HEK293 (cell line): Measurements from ENCODE around the gene CDIPT.

Source experiments
- CTCF ChIA-PET: fragments of 350-600 bp; formaldehyde crosslinking; extraction: SDS; loops from one replicate; lab custom pipeline; 2021; ENCODE audit warnings: antibody characterized with exemption; lab: Yijun Ruan, JAX
- POLR2A ChIA-PET: fragments of 300-600 bp; formaldehyde crosslinking; extraction: SDS; loops from one replicate; lab custom pipeline; 2020; ENCODE audit warnings: antibody characterized with exemption, inconsistent platforms; lab: Yijun Ruan, JAX
- H3K27ac ChIP-seq: fragments of 200-500 bp; sonication (Bioruptor generic); 2 replicates; pipeline ENCODE4 v1.5.1; 2014; ENCODE audit warnings: low read depth, low read length, control low read depth, inconsistent platforms; ENCODE audit errors: extremely low read depth
- H3K36me3 ChIP-seq, 2 experiments: fragments of 200-500 bp in 1 of 2; sonication (Bioruptor generic) in 1 of 2; 1 replicate in 1 of 2; 2 replicates in 1 of 2; pipeline ENCODE4 v1.5.1; 2014 to 2017; ENCODE audit warnings: inconsistent platforms in 2 of 2, low read length in 2 of 2; ENCODE audit not compliant: control insufficient read depth in 2 of 2, insufficient read depth in 1 of 2
- H3K4me1 ChIP-seq: fragments of 200-500 bp; sonication (Bioruptor generic); 2 replicates; pipeline ENCODE4 v1.5.1; 2014; ENCODE audit warnings: mild to moderate bottlenecking, low read length, inconsistent platforms; ENCODE audit not compliant: control insufficient read depth, insufficient read depth
- H3K4me3 ChIP-seq: 2 replicates; pipeline ENCODE4 v1.5.1; 2011; ENCODE audit warnings: low read depth, mild to moderate bottlenecking, control low read depth, low read length, moderate library complexity
- H3K9me3 ChIP-seq: fragments of 200-500 bp; sonication (Bioruptor generic); 2 replicates; pipeline ENCODE4 v1.5.1; 2014; ENCODE audit warnings: low read depth, low read length, inconsistent platforms; ENCODE audit not compliant: control insufficient read depth, insufficient read depth
- GLI2 ChIP-seq: fragments of 450-650 bp; formaldehyde crosslinking; IDR thresholded peaks from 2 replicates; pipeline ENCODE4; 2017; ENCODE audit warnings: missing biosample characterization, missing genetic modification characterization, low read depth, borderline replicate concordance
- IKZF3 ChIP-seq: fragments of 450-650 bp; IDR thresholded peaks from 2 replicates; pipeline ENCODE4 v1.5.0; 2018; ENCODE audit warnings: missing biosample characterization, mild to moderate bottlenecking, missing genetic modification characterization, moderate library complexity
- KLF7 ChIP-seq: fragments of 450-650 bp; formaldehyde crosslinking; IDR thresholded peaks from 2 replicates; pipeline ENCODE4 v1.5.1; 2016; ENCODE audit warnings: missing biosample characterization, missing genetic modification characterization, borderline replicate concordance
- PRDM1 ChIP-seq: fragments of 450-650 bp; formaldehyde crosslinking; IDR thresholded peaks from 2 replicates; pipeline ENCODE4; 2016; ENCODE audit warnings: missing biosample characterization, missing genetic modification characterization
- REPIN1 ChIP-seq: fragments of 450-650 bp; formaldehyde crosslinking; IDR thresholded peaks from 2 replicates; pipeline ENCODE4 v1.5.1; 2017; ENCODE audit warnings: missing biosample characterization, missing genetic modification characterization, low read depth
- ZFP41 ChIP-seq: fragments of 450-650 bp; formaldehyde crosslinking; IDR thresholded peaks from 2 replicates; pipeline ENCODE4 v1.5.1; 2016; ENCODE audit warnings: missing biosample characterization, missing genetic modification characterization, borderline replicate concordance
- ZFP69B ChIP-seq: fragments of 450-650 bp; formaldehyde crosslinking; IDR thresholded peaks from 2 replicates; pipeline ENCODE4 v1.5.1; 2016; ENCODE audit warnings: missing biosample characterization, missing genetic modification characterization
- ZIC2 ChIP-seq: fragments of 450-650 bp; formaldehyde crosslinking; IDR thresholded peaks from 2 replicates; pipeline ENCODE4 v1.5.1; 2016; ENCODE audit warnings: missing biosample characterization, missing genetic modification characterization
- ZNF157 ChIP-seq: fragments of 450-650 bp; formaldehyde crosslinking; IDR thresholded peaks from 2 replicates; pipeline ENCODE4 v1.5.1; 2016; ENCODE audit warnings: missing biosample characterization, missing genetic modification characterization
- ZNF416 ChIP-seq: fragments of 450-650 bp; formaldehyde crosslinking; IDR thresholded peaks from 2 replicates; pipeline ENCODE4 v1.5.1; 2016; ENCODE audit warnings: missing biosample characterization, missing genetic modification characterization
- ZNF600 ChIP-seq: fragments of 450-650 bp; formaldehyde crosslinking; IDR thresholded peaks from 2 replicates; pipeline ENCODE4 v1.5.1; 2016; ENCODE audit warnings: missing biosample characterization, missing genetic modification characterization
- ZNF629 ChIP-seq: fragments of 450-650 bp; formaldehyde crosslinking; IDR thresholded peaks from 2 replicates; pipeline ENCODE4 v1.5.1; 2017; ENCODE audit warnings: missing biosample characterization, missing genetic modification characterization
- ZNF768 ChIP-seq: fragments of 450-650 bp; formaldehyde crosslinking; IDR thresholded peaks from 2 replicates; pipeline ENCODE4 v1.5.1; 2018; ENCODE audit warnings: missing biosample characterization, mild to moderate bottlenecking, missing genetic modification characterization
- ZNF792 ChIP-seq: fragments of 450-650 bp; formaldehyde crosslinking; IDR thresholded peaks from 2 replicates; pipeline ENCODE4 v1.5.1; 2016; ENCODE audit warnings: missing biosample characterization, missing genetic modification characterization
- TF ChIP-seq, protein P1 (sequence below): fragments of 450-650 bp; formaldehyde crosslinking; IDR thresholded peaks from 2 replicates; pipeline ENCODE4 v1.5.1; 2016; ENCODE audit warnings: missing biosample characterization, missing genetic modification characterization
- TF ChIP-seq, protein P2 (sequence below): fragments of 450-650 bp; formaldehyde crosslinking; IDR thresholded peaks from 2 replicates; pipeline ENCODE4 v1.5.1; 2016; ENCODE audit warnings: missing biosample characterization, missing genetic modification characterization
- TF ChIP-seq, protein P3 (sequence below): fragments of 450-650 bp; formaldehyde crosslinking; IDR thresholded peaks from 2 replicates; pipeline ENCODE4 v1.5.1; 2016; ENCODE audit warnings: missing biosample characterization, missing genetic modification characterization
- TF ChIP-seq, protein P4 (sequence below): fragments of 450-650 bp; formaldehyde crosslinking; IDR thresholded peaks from 2 replicates; pipeline ENCODE4 v1.5.1; 2016; ENCODE audit warnings: missing biosample characterization, missing genetic modification characterization, low read depth
- TF ChIP-seq, protein P5 (sequence below): fragments of 450-650 bp; formaldehyde crosslinking; IDR thresholded peaks from 2 replicates; pipeline ENCODE4 v1.5.1; 2016; ENCODE audit warnings: missing biosample characterization, missing genetic modification characterization
- TF ChIP-seq, protein P6 (sequence below): fragments of 450-650 bp; formaldehyde crosslinking; IDR thresholded peaks from 2 replicates; pipeline ENCODE4 v1.5.1; 2016; ENCODE audit warnings: missing biosample characterization, missing genetic modification characterization

The CDIPT gene

DNA sequence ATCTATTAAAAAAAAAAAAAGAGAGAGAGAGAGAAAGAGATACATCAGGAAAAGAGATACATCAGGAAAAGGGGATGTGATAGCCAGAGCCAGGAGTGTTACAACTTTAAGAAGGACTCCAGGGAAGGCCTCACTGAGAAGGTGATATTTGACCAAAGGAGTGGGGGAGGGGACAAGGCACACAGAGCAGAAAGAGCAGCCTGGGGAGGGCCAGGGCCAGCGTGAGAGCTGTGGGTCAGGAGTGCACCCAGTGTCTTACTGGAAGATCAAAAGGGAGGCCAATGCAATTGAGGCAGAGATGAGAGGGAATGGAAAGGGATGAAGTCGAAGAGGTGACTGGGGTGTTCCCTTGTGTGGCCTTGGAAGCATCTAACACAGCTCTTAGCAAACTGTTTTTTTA is 44.9 kb upstream of the CDIPT start (continued):
- TF ChIP-seq, protein P1, sequence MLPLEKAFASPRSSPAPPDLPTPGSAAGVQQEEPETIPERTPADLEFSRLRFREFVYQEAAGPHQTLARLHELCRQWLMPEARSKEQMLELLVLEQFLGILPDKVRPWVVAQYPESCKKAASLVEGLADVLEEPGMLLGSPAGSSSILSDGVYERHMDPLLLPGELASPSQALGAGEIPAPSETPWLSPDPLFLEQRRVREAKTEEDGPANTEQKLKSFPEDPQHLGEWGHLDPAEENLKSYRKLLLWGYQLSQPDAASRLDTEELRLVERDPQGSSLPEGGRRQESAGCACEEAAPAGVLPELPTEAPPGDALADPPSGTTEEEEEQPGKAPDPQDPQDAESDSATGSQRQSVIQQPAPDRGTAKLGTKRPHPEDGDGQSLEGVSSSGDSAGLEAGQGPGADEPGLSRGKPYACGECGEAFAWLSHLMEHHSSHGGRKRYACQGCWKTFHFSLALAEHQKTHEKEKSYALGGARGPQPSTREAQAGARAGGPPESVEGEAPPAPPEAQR (tag by site-specific recombination) = no peak
- TF ChIP-seq, protein P2, sequence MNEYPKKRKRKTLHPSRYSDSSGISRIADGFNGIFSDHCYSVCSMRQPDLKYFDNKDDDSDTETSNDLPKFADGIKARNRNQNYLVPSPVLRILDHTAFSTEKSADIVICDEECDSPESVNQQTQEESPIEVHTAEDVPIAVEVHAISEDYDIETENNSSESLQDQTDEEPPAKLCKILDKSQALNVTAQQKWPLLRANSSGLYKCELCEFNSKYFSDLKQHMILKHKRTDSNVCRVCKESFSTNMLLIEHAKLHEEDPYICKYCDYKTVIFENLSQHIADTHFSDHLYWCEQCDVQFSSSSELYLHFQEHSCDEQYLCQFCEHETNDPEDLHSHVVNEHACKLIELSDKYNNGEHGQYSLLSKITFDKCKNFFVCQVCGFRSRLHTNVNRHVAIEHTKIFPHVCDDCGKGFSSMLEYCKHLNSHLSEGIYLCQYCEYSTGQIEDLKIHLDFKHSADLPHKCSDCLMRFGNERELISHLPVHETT = no peak
- no peak for TF ChIP-seq GLI2 (tag by site-specific recombination)

DNA sequence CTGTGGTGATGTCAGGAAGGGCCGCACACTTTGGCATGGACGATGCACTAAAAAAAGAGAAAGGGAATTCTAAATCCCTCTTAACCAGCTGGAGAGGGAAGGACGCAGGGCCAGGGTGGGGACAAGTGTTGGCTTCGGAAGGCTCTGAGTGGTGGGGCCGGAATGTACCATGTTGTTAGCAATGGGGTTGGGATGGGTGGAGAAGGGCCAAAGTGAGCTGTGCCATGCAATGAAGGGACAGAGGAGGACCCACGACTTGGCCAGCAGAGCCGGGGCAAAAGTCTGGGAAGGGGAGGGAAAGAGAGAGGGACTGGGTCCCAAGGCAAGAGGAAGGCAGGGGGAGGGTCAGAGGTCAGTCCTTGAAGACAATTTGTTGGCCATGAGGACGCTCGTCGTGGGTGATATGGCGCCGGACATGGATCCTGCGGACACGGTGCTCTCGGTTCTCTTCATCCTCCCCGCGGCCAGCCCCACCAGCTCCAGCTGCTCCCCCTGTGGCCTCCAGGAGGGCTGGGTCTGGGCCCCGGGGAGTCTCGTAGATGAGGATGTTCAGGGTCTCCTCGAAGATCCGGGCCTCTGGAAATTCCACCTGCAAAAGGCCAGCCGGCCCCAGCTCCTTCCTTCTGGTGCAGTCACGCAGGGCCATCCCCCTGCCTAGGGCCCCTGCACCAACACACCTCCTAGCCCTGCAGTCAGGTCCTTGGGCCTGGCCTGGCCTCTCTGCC is 43.7 kb upstream of the CDIPT start:
- H3K4me1 ChIP-seq = no peaks in the 10 kb centered on the region
- ChIA-PET POLR2A (interaction anchor here (0.5 kb wide), 1 partner anchor 1010 kb away, joined by 7 read pairs; no protein-coding TSS in a partner anchor), CTCF (interaction anchor here (0.7 to 1.0 kb wide), 2 partner anchors 122 to 126 kb away, joined by 3 read pairs; no protein-coding TSS in a partner anchor)
- no peaks in the 10 kb centered on the region for H3K9me3 ChIP-seq
- TF ChIP-seq, protein P3, sequence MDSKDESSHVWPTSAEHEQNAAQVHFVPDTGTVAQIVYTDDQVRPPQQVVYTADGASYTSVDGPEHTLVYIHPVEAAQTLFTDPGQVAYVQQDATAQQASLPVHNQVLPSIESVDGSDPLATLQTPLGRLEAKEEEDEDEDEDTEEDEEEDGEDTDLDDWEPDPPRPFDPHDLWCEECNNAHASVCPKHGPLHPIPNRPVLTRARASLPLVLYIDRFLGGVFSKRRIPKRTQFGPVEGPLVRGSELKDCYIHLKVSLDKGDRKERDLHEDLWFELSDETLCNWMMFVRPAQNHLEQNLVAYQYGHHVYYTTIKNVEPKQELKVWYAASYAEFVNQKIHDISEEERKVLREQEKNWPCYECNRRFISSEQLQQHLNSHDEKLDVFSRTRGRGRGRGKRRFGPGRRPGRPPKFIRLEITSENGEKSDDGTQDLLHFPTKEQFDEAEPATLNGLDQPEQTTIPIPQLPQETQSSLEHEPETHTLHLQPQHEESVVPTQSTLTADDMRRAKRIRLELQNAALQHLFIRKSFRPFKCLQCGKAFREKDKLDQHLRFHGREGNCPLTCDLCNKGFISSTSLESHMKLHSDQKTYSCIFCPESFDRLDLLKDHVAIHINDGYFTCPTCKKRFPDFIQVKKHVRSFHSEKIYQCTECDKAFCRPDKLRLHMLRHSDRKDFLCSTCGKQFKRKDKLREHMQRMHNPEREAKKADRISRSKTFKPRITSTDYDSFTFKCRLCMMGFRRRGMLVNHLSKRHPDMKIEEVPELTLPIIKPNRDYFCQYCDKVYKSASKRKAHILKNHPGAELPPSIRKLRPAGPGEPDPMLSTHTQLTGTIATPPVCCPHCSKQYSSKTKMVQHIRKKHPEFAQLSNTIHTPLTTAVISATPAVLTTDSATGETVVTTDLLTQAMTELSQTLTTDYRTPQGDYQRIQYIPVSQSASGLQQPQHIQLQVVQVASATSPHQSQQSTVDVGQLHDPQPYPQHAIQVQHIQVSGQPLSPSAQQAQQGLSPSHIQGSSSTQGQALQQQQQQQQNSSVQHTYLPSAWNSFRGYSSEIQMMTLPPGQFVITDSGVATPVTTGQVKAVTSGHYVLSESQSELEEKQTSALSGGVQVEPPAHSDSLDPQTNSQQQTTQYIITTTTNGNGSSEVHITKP (tag by site-specific recombination) = peak; percentile 87
- TF ChIP-seq, protein P4, sequence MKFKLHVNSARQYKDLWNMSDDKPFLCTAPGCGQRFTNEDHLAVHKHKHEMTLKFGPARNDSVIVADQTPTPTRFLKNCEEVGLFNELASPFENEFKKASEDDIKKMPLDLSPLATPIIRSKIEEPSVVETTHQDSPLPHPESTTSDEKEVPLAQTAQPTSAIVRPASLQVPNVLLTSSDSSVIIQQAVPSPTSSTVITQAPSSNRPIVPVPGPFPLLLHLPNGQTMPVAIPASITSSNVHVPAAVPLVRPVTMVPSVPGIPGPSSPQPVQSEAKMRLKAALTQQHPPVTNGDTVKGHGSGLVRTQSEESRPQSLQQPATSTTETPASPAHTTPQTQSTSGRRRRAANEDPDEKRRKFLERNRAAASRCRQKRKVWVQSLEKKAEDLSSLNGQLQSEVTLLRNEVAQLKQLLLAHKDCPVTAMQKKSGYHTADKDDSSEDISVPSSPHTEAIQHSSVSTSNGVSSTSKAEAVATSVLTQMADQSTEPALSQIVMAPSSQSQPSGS = no peak
- TF ChIP-seq REPIN1 (tag by site-specific recombination) (no peak), ZFP69B (tag by site-specific recombination) (0 out of 2 replicates have a peak, but pooled peaks have one; percentile 18)
- TF ChIP-seq, all 188 proteins: peak for 2
- Histone ChIP-seq H3K27ac (no peak overlapping the region), H3K4me3 (no peak overlapping the region), H3K36me3 (peaks cover 0 to 2% of the 10 kb centered on the region in 2 experiments; a peak in 2 of 3 replicates)

DNA sequence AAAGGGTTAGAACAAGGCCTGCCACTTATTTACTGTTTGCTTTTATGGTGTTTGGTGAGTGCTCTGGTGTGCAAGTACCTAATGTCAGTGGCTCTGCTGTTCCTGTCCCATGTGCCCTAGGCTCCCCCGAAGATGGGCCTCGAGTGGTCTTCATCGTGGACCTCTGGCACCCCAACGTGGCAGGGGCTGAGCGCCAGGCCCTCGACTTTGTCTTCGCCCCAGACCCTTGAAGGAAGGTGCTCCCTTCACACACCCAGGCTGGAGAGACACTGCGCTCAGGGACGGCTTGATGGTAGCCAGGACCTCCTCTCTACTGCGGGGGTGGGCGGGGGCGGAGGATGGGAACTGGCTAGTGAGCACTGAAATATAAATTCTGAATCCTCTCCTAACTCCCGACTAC is 42.6 kb upstream of the CDIPT start:
- CTCF ChIA-PET = no interaction called here

More for the DNA sequence above, 42.6 kb upstream of the CDIPT start:
- Histone ChIP-seq H3K4me1 (no peaks in the 10 kb centered on the region), H3K4me3 (no peak overlapping the region), H3K9me3 (no peaks in the 10 kb centered on the region), H3K36me3 (peaks cover 0 to 1% of the 10 kb centered on the region in 2 experiments; a peak in 2 of 3 replicates), H3K27ac (no peak overlapping the region)
- no peak for TF ChIP-seq ZNF768 (tag by site-specific recombination)
- TF ChIP-seq, protein P5, sequence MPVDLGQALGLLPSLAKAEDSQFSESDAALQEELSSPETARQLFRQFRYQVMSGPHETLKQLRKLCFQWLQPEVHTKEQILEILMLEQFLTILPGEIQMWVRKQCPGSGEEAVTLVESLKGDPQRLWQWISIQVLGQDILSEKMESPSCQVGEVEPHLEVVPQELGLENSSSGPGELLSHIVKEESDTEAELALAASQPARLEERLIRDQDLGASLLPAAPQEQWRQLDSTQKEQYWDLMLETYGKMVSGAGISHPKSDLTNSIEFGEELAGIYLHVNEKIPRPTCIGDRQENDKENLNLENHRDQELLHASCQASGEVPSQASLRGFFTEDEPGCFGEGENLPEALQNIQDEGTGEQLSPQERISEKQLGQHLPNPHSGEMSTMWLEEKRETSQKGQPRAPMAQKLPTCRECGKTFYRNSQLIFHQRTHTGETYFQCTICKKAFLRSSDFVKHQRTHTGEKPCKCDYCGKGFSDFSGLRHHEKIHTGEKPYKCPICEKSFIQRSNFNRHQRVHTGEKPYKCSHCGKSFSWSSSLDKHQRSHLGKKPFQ (tag by site-specific recombination) = no peak
- TF ChIP-seq ZNF416 (tag by site-specific recombination) = no peak
- no peak for TF ChIP-seq ZIC2
- no peak for TF ChIP-seq ZFP41
- no peak for TF ChIP-seq ZNF629
- no peak for TF ChIP-seq PRDM1 (tag by site-specific recombination)
- TF ChIP-seq, protein P6, sequence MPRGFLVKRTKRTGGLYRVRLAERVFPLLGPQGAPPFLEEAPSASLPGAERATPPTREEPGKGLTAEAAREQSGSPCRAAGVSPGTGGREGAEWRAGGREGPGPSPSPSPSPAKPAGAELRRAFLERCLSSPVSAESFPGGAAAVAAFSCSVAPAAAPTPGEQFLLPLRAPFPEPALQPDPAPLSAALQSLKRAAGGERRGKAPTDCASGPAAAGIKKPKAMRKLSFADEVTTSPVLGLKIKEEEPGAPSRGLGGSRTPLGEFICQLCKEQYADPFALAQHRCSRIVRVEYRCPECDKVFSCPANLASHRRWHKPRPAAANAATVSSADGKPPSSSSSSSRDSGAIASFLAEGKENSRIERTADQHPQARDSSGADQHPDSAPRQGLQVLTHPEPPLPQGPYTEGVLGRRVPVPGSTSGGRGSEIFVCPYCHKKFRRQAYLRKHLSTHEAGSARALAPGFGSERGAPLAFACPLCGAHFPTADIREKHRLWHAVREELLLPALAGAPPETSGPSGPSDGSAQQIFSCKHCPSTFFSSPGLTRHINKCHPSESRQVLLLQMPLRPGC (tag by site-specific recombination) = no peak
- no peak for TF ChIP-seq ZNF157 (tag by site-specific recombination)
- no peak for TF ChIP-seq ZNF792 (tag by site-specific recombination)
- TF ChIP-seq ZNF600 = no peak
- TF ChIP-seq KLF7 (tag by site-specific recombination) = no peak
- TF ChIP-seq IKZF3 (tag by site-specific recombination) = no peak
- POLR2A ChIA-PET = no interaction called here
